ENCODE measurements around the gene LIPF.

GRCh38 chr10:88728107-88728763 lies 64.0 kb downstream of the LIPF start:
- TF ChIP-seq CTCF (IDR thresholded peaks at IDR 0.05) = no peak
- TF ChIP-seq POLR2A (IDR thresholded peaks at IDR 0.05) = no peak
- TF ChIP-seq EP300 (IDR thresholded peaks at IDR 0.05) = no peak
